K562 (cell line): Measurements from ENCODE around the gene R3HDM2. TPM values are rescaled to one million over a fixed set of nuclear protein-coding genes. Genes with fewer than 3 reads are reported as not detected.

Source experiments
- ATAC-seq: fragments of 200-7000 bp; cut with Tn5 transposase; 3 replicates; pipeline ENCODE4 v1.9.1; 2020; ENCODE audit warnings: moderate library complexity
- BruUV-seq: library from RNA; stranded (reverse); fragments of 400-500 nt; replicated peaks from 2 replicates; lab custom pipeline; 2021; lab: Mats Ljungman, UMichigan
- CTCF ChIA-PET: fragments of 300-600 bp; formaldehyde crosslinking; extraction: SDS; loops from one replicate; lab custom pipeline; 2021; ENCODE audit warnings: low intra/inter-chr PET ratio; lab: Yijun Ruan, JAX
- POLR2A ChIA-PET: fragments of 300-600, 350-650 bp; sonication (Branson Sonifier 250); formaldehyde crosslinking; extraction: SDS; loops from one replicate; lab custom pipeline; 2021; ENCODE audit warnings: antibody characterized with exemption, inconsistent platforms; lab: Yijun Ruan, JAX
- DNase-seq, 4 experiments: peaks; one replicate each; pipeline versions ENCODE4 v3.0.0 to v3.0.0-alpha.2; 2011 to 2018; ENCODE audit warnings: low spot score in 3 of 4, mixed read lengths in 3 of 4; ENCODE audit errors: extremely low read depth in 1 of 4
- FAIRE-seq: peaks from 2 replicates; lab custom pipeline; 2011; peaks lifted over from hg19 to GRCh38; lab: Jason Lieb, UNC
- H2AFZ ChIP-seq: 2 replicates; pipeline ENCODE4 v1.6.0; 2011; ENCODE audit warnings: low read depth, low read length, control low read depth, inconsistent platforms
- H3K27ac ChIP-seq: fragments of 200-600 bp; 3 replicates; pipeline ENCODE4 v1.8.0; 2011; ENCODE audit warnings: low read depth, mild to moderate bottlenecking, control low read depth, inconsistent platforms, low read length, moderate library complexity, mixed read lengths; ENCODE audit errors: extremely low read depth
- H3K27me3 ChIP-seq, 2 experiments: fragments of 300-600 bp in 1 of 2; 2 replicates in 1 of 2; 3 replicates in 1 of 2; pipeline versions ENCODE4 v1.6.0 to v1.8.0; 2011; ENCODE audit warnings: inconsistent platforms in 2 of 2, low read length in 2 of 2, mild to moderate bottlenecking in 1 of 2, mixed read lengths in 1 of 2, moderate library complexity in 1 of 2; ENCODE audit not compliant: control insufficient read depth in 2 of 2, insufficient read depth in 2 of 2
- H3K36me3 ChIP-seq: fragments of 300-600 bp; 3 replicates; pipeline ENCODE4 v1.8.0; 2011; ENCODE audit warnings: mild to moderate bottlenecking, low read length, inconsistent platforms; ENCODE audit not compliant: control insufficient read depth, insufficient read depth
- H3K4me1 ChIP-seq, 2 experiments: fragments of 200-600 bp in 1 of 2; replicated peaks in 1 of 2; 2 replicates in 1 of 2; 3 replicates in 1 of 2; pipeline versions ENCODE4 v1.5.1 to v1.8.0; 2011; ENCODE audit warnings: inconsistent platforms in 2 of 2, low read length in 2 of 2, mild to moderate bottlenecking in 1 of 2, mixed read lengths in 1 of 2, moderate library complexity in 1 of 2; ENCODE audit not compliant: control insufficient read depth in 2 of 2, insufficient read depth in 2 of 2
- H3K4me2 ChIP-seq: 2 replicates; pipeline ENCODE4 v1.6.1; 2011; ENCODE audit warnings: low read length, control low read depth, inconsistent platforms, mixed read lengths; ENCODE audit not compliant: insufficient read depth
- H3K4me3 ChIP-seq: fragments of 200-600 bp; sonication (generic), shearing (Covaris generic); 2 replicates; pipeline ENCODE4 v1.5.1; 2016; ENCODE audit warnings: control low read depth, inconsistent platforms
- H3K79me2 ChIP-seq: fragments of 200-600 bp; 3 replicates; pipeline ENCODE4 v1.8.0; 2011; ENCODE audit warnings: low read length, inconsistent platforms; ENCODE audit not compliant: control insufficient read depth, insufficient read depth
- H3K9ac ChIP-seq, 2 experiments: 2 replicates each; pipeline versions ENCODE4 v1.6.0 to v1.6.1; 2011; ENCODE audit warnings: low read depth in 2 of 2, low read length in 2 of 2, control low read depth in 1 of 2, inconsistent platforms in 1 of 2, mild to moderate bottlenecking in 1 of 2, mixed read lengths in 1 of 2; ENCODE audit not compliant: insufficient read depth in 1 of 2
- H3K9me1 ChIP-seq: one replicate; pipeline ENCODE4 v1.6.0; 2011; ENCODE audit warnings: inconsistent platforms, mild to moderate bottlenecking, low read length, moderate library complexity; ENCODE audit not compliant: control insufficient read depth, insufficient read depth
- H3K9me3 ChIP-seq: replicated peaks from 2 replicates; pipeline ENCODE4 v1.5.1; 2011; ENCODE audit warnings: low read depth, low read length, inconsistent platforms; ENCODE audit not compliant: control insufficient read depth, insufficient read depth
- H4K20me1 ChIP-seq: replicated peaks from 2 replicates; pipeline ENCODE4 v1.6.1; 2011; ENCODE audit warnings: low read length, inconsistent platforms, mixed read lengths; ENCODE audit not compliant: control insufficient read depth, insufficient read depth
- ATF1 ChIP-seq, 2 experiments: fragments of 450-650 bp in 1 of 2; IDR thresholded peaks; 2 replicates each; pipeline ENCODE4 v1.6.1; 2016; ENCODE audit warnings: missing compliant biosample characterization in 1 of 2, missing genetic modification characterization in 1 of 2
- CHD7 ChIP-seq: fragments of 200-600 bp; sonication (generic); IDR thresholded peaks from one replicate; pipeline ENCODE4 v1.6.1; 2012; ENCODE audit warnings: mild to moderate bottlenecking, low read depth, low read length, inconsistent platforms
- CREB1 ChIP-seq, 2 experiments: sonication (generic) in 1 of 2; formaldehyde crosslinking in 1 of 2; IDR thresholded peaks; 2 replicates each; pipeline versions ENCODE4 v1.6.1 to v1.8.0; 2012 to 2022; ENCODE audit warnings: inconsistent platforms in 1 of 2, mild to moderate bottlenecking in 1 of 2, missing genetic modification reagents in 1 of 2, moderate library complexity in 1 of 2
- CREM ChIP-seq: IDR thresholded peaks from 2 replicates; pipeline ENCODE4 v1.6.1; 2014; ENCODE audit warnings: antibody characterized with exemption, low read depth
- HBP1 ChIP-seq: fragments of 450-650 bp; formaldehyde crosslinking; IDR thresholded peaks from 2 replicates; pipeline ENCODE4 v1.4.0; 2022; ENCODE audit warnings: missing genetic modification characterization
- WGBS: fragments of 100-300 bp; shearing (Covaris generic); methylation state at CpG from one replicate; pipeline ENCODE4 v1.1.6; 2016; ENCODE audit warnings: low coverage, mixed read lengths; ENCODE audit not compliant: insufficient coverage; ENCODE audit errors: missing lambda C conversion rate; 5-methylcytosine and 5-hydroxymethylcytosine counted together
- in situ Hi-C: fragments of 300-500 bp; cut with MboI; formaldehyde crosslinking; loops from 4 replicates; pipeline ENCODE4 v1.15.0; 2018; ENCODE audit warnings: inconsistent platforms, mixed read lengths
- intact Hi-C: fragments of 100-400 bp; cut with micrococcal nuclease; formaldehyde crosslinking; loops from 2 replicates; pipeline ENCODE4 v1.14.2; 2022
- polyA plus RNA-seq, 8 experiments: library from polyadenylated mRNA; depleted of rRNA in 4 of 8; stranded (reverse) in 5 of 8; unstranded in 3 of 8; fragments of >200 nt; fragmentation: Nextera tagmentation in 2 of 8; fragmentation: Illumina TruSeq in 1 of 8; extraction: Ambion mirVana in 2 of 8; extraction: Trizol in 1 of 8; gene quantifications; 2 replicates each; pipeline versions ENCODE4 v1.2.1 to v1.2.3, GENCODE V29; 2011 to 2014; ENCODE audit warnings: inconsistent platforms in 1 of 8, missing spikeins in 1 of 8
- total RNA-seq, 7 experiments: library from RNA; depleted of rRNA in 6 of 7; stranded (reverse); fragments of >200 nt in 6 of 7; fragmentation: Illumina TruSeq in 2 of 7; extraction: Trizol in 2 of 7; gene quantifications; 2 replicates each; pipeline versions ENCODE4 v1.2.1 to v1.2.3, GENCODE V29; 2011 to 2021; ENCODE audit warnings: low replicate concordance in 1 of 7

The R3HDM2 gene
- total and polyA plus RNA-seq, 9 of the 15 experiments (the other 6 are each of a cell fraction or from before 2014, with no cell fraction given), result 3.3 to 18.8 (median 9.0) TPM

GRCh38 chr12:57340104-57340503 is 90.7 kb downstream of the R3HDM2 start:
- no peak overlapping the region for H3K9ac ChIP-seq
- in situ Hi-C loops (no loop called here), intact Hi-C loops (no loop called here)
- no peaks in the 10 kb centered on the region for H3K9me1 ChIP-seq
- H3K4me2 ChIP-seq, result no peak overlapping the region
- H3K4me3 ChIP-seq, result no peak overlapping the region
- ATAC-seq (0 out of 3 replicates have a peak, but pooled peaks have one; percentile 27), FAIRE-seq (peak; percentile 58), DNase-seq (peak; percentile 19 to 36 (median 20))
- CTCF ChIA-PET, result interaction anchor here (0.6 kb wide), 1 partner anchor 112 kb away, joined by 5 read pairs; no protein-coding TSS in a partner anchor
- no peaks in the 10 kb centered on the region for H3K79me2 ChIP-seq
- H3K27ac ChIP-seq, result no peak overlapping the region
- no peaks in the 10 kb centered on the region for H3K36me3 ChIP-seq
- POLR2A ChIA-PET, result interaction anchor here (1.6 kb wide), 1 partner anchor 11 kb away, joined by 3 read pairs; no protein-coding TSS in a partner anchor
- H3K4me1 ChIP-seq, result peaks cover 4 to 17% of the 10 kb centered on the region in 2 experiments
- BruUV-seq, result no TSS peak
- WGBS, result 10% methylated on average over 3 of the region's 3 CpGs
- no peaks in the 10 kb centered on the region for H3K9me3 ChIP-seq
- no peaks in the 10 kb centered on the region for H3K27me3 ChIP-seq
- no peaks in the 10 kb centered on the region for H4K20me1 ChIP-seq
- no peak overlapping the region for H2AFZ ChIP-seq
- no peak for TF ChIP-seq ATF1 (CRISPR knock-in tag; IDR thresholded peaks at IDR 0.05)
- peak; percentile 81 for TF ChIP-seq ATF1 (tag; IDR thresholded peaks at IDR 0.05)
- TF ChIP-seq HBP1 (CRISPR knock-in tag), result no peak
- TF ChIP-seq CHD7, result no peak
- no peak for TF ChIP-seq CREB1 (IDR thresholded peaks at IDR 0.05)
- TF ChIP-seq CREB1 (CRISPR knock-in tag; IDR thresholded peaks at IDR 0.05), result 0 out of 2 replicates have a peak, but pooled peaks have one; percentile 32
- TF ChIP-seq CREM, result peak; percentile 87
